Activated naive CD4-positive, alpha-beta T cell treated with anti-CD3 and anti-CD28 coated beads, Interleukin-2, amount 50 U/mL, for 72 hours (primary cell): ENCODE data around the gene SSTR4. TPM values are rescaled to one million over a fixed set of nuclear protein-coding genes. Genes with fewer than 3 reads are reported as not detected.
A peak's percentile ranks its signal among the peaks of the same experiment; 100 is the strongest.

Experiments
- ATAC-seq, 2 donors: fragments of 150-1000 bp; cut with Tn5 transposase; 2 replicates each; pipeline ENCODE4 v1.10.0; 2021; ENCODE audit warnings: mild to moderate bottlenecking in 2 of 2, moderate library complexity in 2 of 2
- DNase-seq, 2 donors: peaks; one replicate each; pipeline ENCODE4 v3.0.0; 2021 to 2022; ENCODE audit warnings: low spot score in 2 of 2
- H3K27ac Mint-ChIP-seq, 2 donors: one replicate each; pipeline ENCODE4 v1.8.0; 2022; ENCODE audit warnings: mild to moderate bottlenecking in 2 of 2, mixed read lengths in 2 of 2
- H3K36me3 Mint-ChIP-seq, 2 donors: one replicate each; pipeline ENCODE4 v1.8.0; 2022; ENCODE audit warnings: mixed read lengths in 2 of 2
- H3K9me3 Mint-ChIP-seq, 2 donors: one replicate each; pipeline ENCODE4 v1.8.0; 2022; ENCODE audit warnings: mixed read lengths in 2 of 2
- total RNA-seq, 2 donors: library from RNA; stranded (reverse); gene quantifications; one replicate each; pipeline ENCODE4 v1.2.3, GENCODE V29; 2022

Gene SSTR4
- total RNA-seq, 2 donors from 2014 or later = not detected

DNA sequence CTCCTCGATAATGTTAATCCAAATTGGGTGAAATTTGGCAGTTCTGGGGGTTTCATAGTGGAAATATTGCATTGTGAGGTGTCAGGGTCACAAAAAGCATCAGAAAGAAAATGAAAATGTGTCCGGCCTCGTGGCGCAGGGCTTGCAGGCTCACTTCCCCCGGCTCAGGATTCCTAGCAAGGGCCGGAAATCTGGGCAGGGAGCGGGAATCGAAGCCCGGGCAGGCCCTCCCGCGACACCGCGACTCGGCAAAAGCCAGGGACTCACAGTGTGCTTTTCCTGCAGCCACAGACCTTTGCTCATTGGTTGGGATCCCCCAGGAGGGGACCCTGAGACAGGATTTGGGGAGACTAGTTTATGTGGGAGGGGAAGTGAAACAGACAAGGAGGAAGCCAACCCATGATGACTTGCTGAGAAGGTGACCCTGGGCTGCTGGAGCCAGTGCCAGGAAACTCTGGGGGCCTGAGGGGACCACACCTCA, 51.9 kb downstream of the SSTR4 start:
- peak overlapping the region in 1 of 2 donors; percentile 65 for H3K27ac Mint-ChIP-seq
- no peaks in the 10 kb centered on the region for H3K9me3 Mint-ChIP-seq
- no peak for ATAC-seq
- no peaks in the 10 kb centered on the region for H3K36me3 Mint-ChIP-seq
- no peak for DNase-seq

DNA sequence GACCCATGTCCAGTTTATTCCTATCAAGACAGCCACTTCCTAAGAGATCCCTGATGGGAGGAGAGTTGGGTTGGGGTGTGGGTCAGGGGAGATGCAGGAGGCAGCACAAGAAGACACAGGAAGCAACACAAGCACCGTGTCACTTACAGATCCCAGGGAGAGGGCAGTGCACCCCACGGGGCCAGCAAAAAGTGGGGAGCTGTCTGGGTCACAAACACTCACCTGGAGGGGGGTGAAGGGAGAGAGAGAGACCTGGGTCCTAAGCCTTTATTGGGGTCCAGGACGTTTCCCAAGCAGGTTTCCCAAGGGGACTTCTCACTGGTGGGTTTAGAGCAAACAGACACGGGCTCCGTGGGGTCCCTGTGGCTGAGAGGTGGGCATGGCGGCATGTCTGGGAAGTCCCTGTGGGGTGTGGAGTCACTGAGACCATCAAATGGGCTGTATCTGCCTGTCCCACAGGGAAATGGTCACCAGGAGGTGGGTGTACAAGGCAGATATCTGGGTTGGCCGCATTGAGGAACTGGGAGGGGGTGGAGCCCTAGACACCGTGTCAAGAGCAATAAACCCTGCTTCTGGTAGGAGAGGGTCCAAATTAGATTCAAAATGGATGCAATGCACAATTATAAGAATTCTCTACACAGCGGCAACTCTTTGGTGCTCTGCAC, 52.6 kb downstream of the SSTR4 start:
- no peak overlapping the region for H3K27ac Mint-ChIP-seq

More for the DNA sequence above, 52.6 kb downstream of the SSTR4 start:
- Mint-ChIP-seq H3K36me3 (no peaks in the 10 kb centered on the region), H3K9me3 (no peaks in the 10 kb centered on the region)
- no peak for ATAC-seq
- DNase-seq = no peak

Other genes starting within 250 kb of the SSTR4 start
- not detected for gene THBD, start 14.4 kb downstream of the SSTR4 start, total RNA-seq
- under 1 TPM; 0.39 to 0.41 TPM for gene CD93, start 51.0 kb downstream of the SSTR4 start, total RNA-seq